GM12878 (cell line): ENCODE data around the gene ACADM. TPM values are rescaled to one million over a fixed set of nuclear protein-coding genes. Genes with fewer than 3 reads are reported as not detected.

Experiments
- ATAC-seq: fragments of 200-7000 bp; cut with Tn5 transposase; 3 replicates; pipeline ENCODE4 v1.9.1; 2020; ENCODE audit warnings: mild to moderate bottlenecking, moderate library complexity
- BruUV-seq: library from RNA; stranded (reverse); fragments of 400-500 nt; replicated peaks from 2 replicates; lab custom pipeline; 2021; lab: Mats Ljungman, UMichigan
- CTCF ChIA-PET: fragments of 300-600 bp; sonication (Branson Sonifier 250); formaldehyde crosslinking; extraction: SDS; loops from one replicate; lab custom pipeline; 2021; ENCODE audit warnings: inconsistent platforms; lab: Yijun Ruan, JAX
- POLR2A ChIA-PET: fragments of 350-600 bp; formaldehyde crosslinking; extraction: SDS; loops from one replicate; lab custom pipeline; 2021; ENCODE audit warnings: inconsistent platforms; lab: Charles Lee
- RAD21 ChIA-PET: fragments of 300-600 bp; sonication (Branson Sonifier 250); formaldehyde crosslinking; loops from one replicate; lab custom pipeline; 2023; ENCODE audit warnings: antibody characterized with exemption; ENCODE audit not compliant: unreplicated experiment; lab: Charles Lee
- SMC1A ChIA-PET: fragments of 300-600 bp; sonication (Branson Sonifier 250); formaldehyde crosslinking; loops from one replicate; lab custom pipeline; 2023; ENCODE audit not compliant: unreplicated experiment, uncharacterized antibody; lab: Charles Lee
- DNase-seq: peaks from one replicate; pipeline ENCODE4 v3.0.0-alpha.2; 2011; ENCODE audit warnings: low read depth, low spot score
- FAIRE-seq: peaks from 3 replicates; lab custom pipeline; 2011; peaks lifted over from hg19 to GRCh38; lab: Jason Lieb, UNC
- H2AFZ ChIP-seq: 2 replicates; pipeline ENCODE4 v1.6.0; 2011; ENCODE audit warnings: low read depth, low read length, control low read depth; ENCODE audit not compliant: control insufficient read depth
- H3K27ac ChIP-seq: 2 replicates; pipeline ENCODE4 v1.5.1; 2011; ENCODE audit warnings: control low read depth; ENCODE audit not compliant: control insufficient read depth, insufficient read depth
- H3K27me3 ChIP-seq, 2 experiments: replicated peaks in 1 of 2; 2 replicates each; pipeline versions ENCODE4 v1.6.0 to v1.6.1; 2011; ENCODE audit warnings: low read length in 1 of 2; ENCODE audit not compliant: control insufficient read depth in 2 of 2, insufficient read depth in 2 of 2
- H3K36me3 ChIP-seq, 2 experiments: 2 replicates each; pipeline ENCODE4 v1.5.1; 2011; ENCODE audit warnings: low read length in 1 of 2; ENCODE audit not compliant: control insufficient read depth in 2 of 2, insufficient read depth in 2 of 2
- H3K4me1 ChIP-seq: 2 replicates; pipeline ENCODE4 v1.6.1; 2011; ENCODE audit warnings: mild to moderate bottlenecking, low read length, moderate library complexity, mixed read lengths; ENCODE audit not compliant: control insufficient read depth, insufficient read depth
- H3K4me2 ChIP-seq: 2 replicates; pipeline ENCODE4 v1.6.0; 2011; ENCODE audit warnings: control low read depth; ENCODE audit not compliant: control insufficient read depth, insufficient read depth
- H3K4me3 ChIP-seq: fragments of 200-600 bp; sonication (generic); 2 replicates; pipeline ENCODE4 v1.5.1; 2016
- H3K79me2 ChIP-seq: 2 replicates; pipeline ENCODE4 v1.6.0; 2011; ENCODE audit warnings: low read length; ENCODE audit not compliant: control insufficient read depth, insufficient read depth
- H3K9ac ChIP-seq: 2 replicates; pipeline ENCODE4 v1.8.0; 2011; ENCODE audit warnings: low read length, control low read depth, mixed read lengths; ENCODE audit not compliant: control insufficient read depth, insufficient read depth
- H3K9me3 ChIP-seq: replicated peaks from 3 replicates; pipeline ENCODE4 v1.5.1; 2011; ENCODE audit warnings: mild to moderate bottlenecking, low read length; ENCODE audit not compliant: control insufficient read depth, insufficient read depth
- H4K20me1 ChIP-seq: 2 replicates; pipeline ENCODE4 v1.6.0; 2011; ENCODE audit not compliant: control insufficient read depth, insufficient read depth
- BACH1 ChIP-seq: fragments of 450-650 bp; IDR thresholded peaks from 2 replicates; pipeline ENCODE4 v1.6.1; 2017; ENCODE audit warnings: mild to moderate bottlenecking, borderline replicate concordance
- CTCF ChIP-seq, 3 experiments: IDR thresholded peaks in 2 of 3; conservative IDR thresholded peaks in 1 of 3; 2 replicates each; pipeline ENCODE4 v1.5.1; 2011; ENCODE audit warnings: low read depth in 3 of 3, low read length in 3 of 3, mild to moderate bottlenecking in 3 of 3, control low read depth in 2 of 3, moderate library complexity in 2 of 3, inconsistent platforms in 1 of 3, mixed read lengths in 1 of 3; ENCODE audit not compliant: control insufficient read depth in 2 of 3, insufficient read depth in 1 of 3; ENCODE audit errors: extremely low read depth in 1 of 3
- EP300 ChIP-seq, 2 experiments: fragments of 150-350 bp in 1 of 2; IDR thresholded peaks; 2 replicates each; pipeline ENCODE4 v1.6.1; 2011 to 2012; ENCODE audit warnings: low read depth in 2 of 2, low read length in 2 of 2, borderline replicate concordance in 1 of 2, improper control_type of control experiment in 1 of 2, inconsistent platforms in 1 of 2; ENCODE audit not compliant: control insufficient read depth in 1 of 2
- NBN ChIP-seq: fragments of 450-650 bp; IDR thresholded peaks from 2 replicates; pipeline ENCODE4 v1.6.1; 2016
- NFYA ChIP-seq: IDR thresholded peaks from 2 replicates; pipeline ENCODE4 v1.6.1; 2011; ENCODE audit warnings: low read depth, mild to moderate bottlenecking, low read length, improper control_type of control experiment, borderline replicate concordance
- NFYB ChIP-seq: IDR thresholded peaks from 2 replicates; pipeline ENCODE4 v1.6.1; 2011; ENCODE audit warnings: low read depth, mild to moderate bottlenecking, low read length, improper control_type of control experiment, moderate library complexity; ENCODE audit not compliant: insufficient read depth
- NR2F1 ChIP-seq: fragments of 450-650 bp; conservative IDR thresholded peaks from 2 replicates; pipeline ENCODE4 v1.6.1; 2017; ENCODE audit warnings: mild to moderate bottlenecking
- PKNOX1 ChIP-seq: fragments of 450-650 bp; IDR thresholded peaks from 2 replicates; pipeline ENCODE4 v1.6.1; 2016; ENCODE audit warnings: mild to moderate bottlenecking
- SKIL ChIP-seq: fragments of 450-650 bp; IDR thresholded peaks from 2 replicates; pipeline ENCODE4 v1.6.1; 2017; ENCODE audit warnings: mild to moderate bottlenecking, low read depth, inconsistent platforms; ENCODE audit not compliant: poor library complexity, severe bottlenecking
- ZBTB40 ChIP-seq: fragments of 450-650 bp; IDR thresholded peaks from 2 replicates; pipeline ENCODE4 v1.6.1; 2016; ENCODE audit warnings: mild to moderate bottlenecking, moderate library complexity, borderline replicate concordance
- WGBS: methylation state at CpG from one replicate; pipeline ENCODE4 v1.1.6; 2016; ENCODE audit warnings: low lambda C conversion rate; ENCODE audit not compliant: insufficient replicate concordance, insufficient coverage; ENCODE audit errors: missing lambda C conversion rate; 5-methylcytosine and 5-hydroxymethylcytosine counted together
- in situ Hi-C: fragments of 300-500 bp; cut with MboI; formaldehyde crosslinking; loops from 9 replicates; pipeline ENCODE4 v1.14.3; 2018; ENCODE audit warnings: mixed read lengths
- intact Hi-C: fragments of 100-400 bp; cut with micrococcal nuclease; formaldehyde crosslinking; loops from one replicate; pipeline ENCODE4 v1.14.2; 2022; ENCODE audit not compliant: unreplicated experiment
- polyA plus RNA-seq, 11 experiments: library from polyadenylated mRNA; depleted of rRNA in 4 of 11; unstranded in 6 of 11; stranded (reverse) in 5 of 11; fragments of >200 nt; fragmentation: Nextera tagmentation in 4 of 11; fragmentation: Illumina TruSeq in 1 of 11; extraction: Ambion mirVana in 4 of 11; extraction: Trizol in 1 of 11; gene quantifications; 1 replicate in 1 of 11; 2 replicates in 10 of 11; pipeline versions ENCODE4 v1.2.1 to v1.2.3, GENCODE V29; 2011 to 2016; ENCODE audit warnings: inconsistent platforms in 2 of 11, missing spikeins in 2 of 11, low read depth in 1 of 11
- total RNA-seq, 4 experiments: library from RNA; depleted of rRNA in 3 of 4; stranded (reverse); fragments of >200 nt in 3 of 4; fragmentation: Illumina TruSeq in 1 of 4; extraction: Trizol in 1 of 4; gene quantifications; 2 replicates each; pipeline versions ENCODE4 v1.2.1 to v1.2.3, GENCODE V29; 2013 to 2021
- TF ChIP-seq, protein P1 (sequence below): IDR thresholded peaks from 2 replicates; pipeline ENCODE4 v1.6.1; 2011; ENCODE audit warnings: low read depth, mild to moderate bottlenecking, low read length, moderate library complexity, borderline replicate concordance; ENCODE audit errors: extremely low read depth

ACADM gene
- total and polyA plus RNA-seq, 10 of the 15 experiments (the other 5 are each of a cell fraction or from before 2014, with no cell fraction given), result 119 to 245 (median 204) TPM

DNA sequence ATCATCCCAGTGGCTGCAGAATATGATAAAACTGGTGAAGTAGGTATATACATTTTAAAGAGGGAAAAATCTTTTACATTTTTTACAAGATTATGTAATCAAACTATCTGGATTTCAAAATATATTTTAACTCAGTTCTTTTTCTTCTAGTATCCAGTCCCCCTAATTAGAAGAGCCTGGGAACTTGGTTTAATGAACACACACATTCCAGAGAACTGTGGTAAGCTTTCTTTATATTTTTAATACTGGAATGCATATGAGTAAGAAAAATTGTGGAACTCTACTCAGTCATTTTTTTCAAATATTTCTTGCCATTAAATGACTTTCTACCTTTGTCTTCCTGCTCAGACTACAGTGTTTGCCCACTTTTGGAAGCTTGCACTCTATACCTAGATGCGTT, 8.2 kb downstream of the ACADM start:
- intact Hi-C loops (no loop called here), in situ Hi-C loops (no loop called here)
- Histone ChIP-seq H3K27me3 (no peaks in the 10 kb centered on the region), H4K20me1 (no peaks in the 10 kb centered on the region), H3K4me1 (0 out of 2 replicates have a peak, but pooled peaks cover 2% of the 10 kb centered on the region), H3K79me2 (peaks cover 35% of the 10 kb centered on the region), H3K36me3 (peaks cover 0 to 29% of the 10 kb centered on the region in 2 experiments; a peak in 2 of 4 replicates), H3K9ac (no peak overlapping the region), H2AFZ (no peak overlapping the region), H3K4me3 (no peak overlapping the region), H3K9me3 (no peaks in the 10 kb centered on the region), H3K27ac (no peak overlapping the region), H3K4me2 (no peak overlapping the region)
- ChIA-PET RAD21 (no interaction called here), POLR2A (interaction anchor here (1.9 kb wide), 1 partner anchor 52 kb away, joined by 8 read pairs; no protein-coding TSS in a partner anchor), SMC1A (interaction anchor here (1.1 kb wide), 1 partner anchor 64 kb away, joined by 3 read pairs; no protein-coding TSS in a partner anchor), CTCF (interaction anchor here (1.2 kb wide), 1 partner anchor 31 kb away, joined by 3 read pairs; no protein-coding TSS in a partner anchor)
- WGBS, result 20% methylated on average over 1 of the region's 1 CpG
- no peak for FAIRE-seq
- BruUV-seq, result no TSS peak
- ATAC-seq, result no peak
- DNase-seq, result no peak
- no peak for TF ChIP-seq NFYB
- no peak for TF ChIP-seq NBN
- TF ChIP-seq EP300 (IDR thresholded peaks at IDR 0.05; ENCODE audit: borderline replicate concordance in 1 of 2, control insufficient read depth in 1 of 2, low read depth in 2 of 2, low read length in 2 of 2), result no peak
- TF ChIP-seq PKNOX1, result no peak
- TF ChIP-seq, protein P1, sequence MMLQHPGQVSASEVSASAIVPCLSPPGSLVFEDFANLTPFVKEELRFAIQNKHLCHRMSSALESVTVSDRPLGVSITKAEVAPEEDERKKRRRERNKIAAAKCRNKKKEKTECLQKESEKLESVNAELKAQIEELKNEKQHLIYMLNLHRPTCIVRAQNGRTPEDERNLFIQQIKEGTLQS, result no peak
- no peak for TF ChIP-seq NR2F1
- TF ChIP-seq SKIL, result no peak
- TF ChIP-seq CTCF (IDR thresholded peaks at IDR 0.05 in 2 of 3, conservative IDR thresholded peaks at IDR 0.05 in 1 of 3; ENCODE audit: control insufficient read depth in 2 of 3, extremely low read depth in 1 of 3, insufficient read depth in 1 of 3, low read depth in 3 of 3, low read length in 3 of 3), result no peak
- TF ChIP-seq NFYA, result no peak
- no peak for TF ChIP-seq ZBTB40
- TF ChIP-seq BACH1, result no peak
